HG03060 (cell line): ENCODE results near the gene ING4.

Experiments used
- ATAC-seq: cut with Tn5 transposase; IDR thresholded peaks from one replicate; pipeline ENCODE4 v1.9.1; 2021; ENCODE audit warnings: low read depth, moderate number of reproducible peaks; ENCODE audit not compliant: unreplicated experiment

The ING4 gene

DNA sequence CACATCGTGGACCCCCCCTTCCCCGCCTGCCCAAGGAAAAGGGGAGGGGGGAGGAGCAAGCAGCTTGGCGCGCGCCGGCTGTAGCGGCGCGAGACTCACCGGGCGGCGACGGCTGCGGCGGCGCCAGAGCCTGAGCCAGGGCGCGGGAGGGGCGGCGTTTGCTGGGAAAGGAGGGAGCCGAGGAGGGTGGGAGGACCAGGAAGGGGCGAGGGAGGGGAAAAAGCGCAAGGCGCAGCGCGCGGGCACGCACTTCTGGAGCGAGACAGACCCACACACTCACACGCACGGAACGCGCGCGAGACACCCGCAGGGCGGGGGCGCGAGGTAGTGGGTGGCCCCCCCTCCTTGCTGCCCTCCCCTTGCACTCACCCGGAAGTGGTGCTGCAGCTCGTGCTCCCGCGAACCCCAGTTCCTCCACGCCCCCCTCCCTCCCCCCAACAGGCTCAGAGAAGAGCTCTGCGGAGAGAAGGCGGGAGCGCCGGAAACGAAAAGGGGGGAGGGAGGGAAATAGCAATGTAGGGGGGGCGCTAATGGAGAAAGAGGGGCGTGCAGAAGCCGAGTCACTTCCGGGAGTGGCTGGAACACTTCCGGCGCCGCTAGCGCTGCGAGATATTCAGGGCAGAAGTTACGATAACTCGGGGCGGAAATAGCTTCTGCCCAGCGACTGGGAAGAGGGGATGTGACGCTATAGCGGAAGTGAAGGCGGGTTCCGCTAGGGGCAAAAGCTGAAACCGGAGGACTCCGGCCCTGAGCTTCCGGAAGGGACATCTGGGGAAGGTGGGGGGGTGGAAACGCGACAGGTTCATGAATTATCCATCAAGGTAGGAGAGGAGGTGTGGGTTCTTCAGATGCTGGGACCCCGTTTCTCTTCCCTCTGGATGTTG is 26.3 kb upstream of the ING4 start, which contains the start of gene ZNF384:
ZNF384 (minus strand) TSS at position 377 of the 884 bp plus-strand sequence. CDS start 9,855 bp downstream, outside the sequence.
- peak; percentile 70 for ATAC-seq

DNA sequence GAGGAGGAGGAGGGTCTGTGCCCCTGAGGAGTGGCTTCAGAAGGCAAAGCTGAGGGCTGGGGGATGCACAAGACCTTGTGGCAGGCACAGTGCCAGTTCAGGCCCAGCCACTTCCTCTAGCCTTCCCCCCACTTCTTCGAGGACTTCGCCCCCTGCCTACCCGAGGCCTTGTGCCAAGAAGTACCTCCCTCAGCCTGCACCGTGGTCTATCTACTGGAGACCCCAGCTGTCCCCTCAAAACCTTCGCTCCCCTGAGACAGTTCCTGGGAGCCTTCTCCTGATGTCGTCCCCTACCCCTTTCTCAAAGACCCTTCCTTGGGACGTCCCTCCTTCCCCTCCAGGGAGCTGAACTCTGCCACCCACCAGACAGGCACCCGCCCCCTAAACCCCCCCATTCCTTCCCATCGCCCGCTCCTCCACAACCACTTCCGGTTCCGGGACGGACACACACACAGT is 25.7 kb upstream of the ING4 start:
- peak; percentile 9 for ATAC-seq

DNA sequence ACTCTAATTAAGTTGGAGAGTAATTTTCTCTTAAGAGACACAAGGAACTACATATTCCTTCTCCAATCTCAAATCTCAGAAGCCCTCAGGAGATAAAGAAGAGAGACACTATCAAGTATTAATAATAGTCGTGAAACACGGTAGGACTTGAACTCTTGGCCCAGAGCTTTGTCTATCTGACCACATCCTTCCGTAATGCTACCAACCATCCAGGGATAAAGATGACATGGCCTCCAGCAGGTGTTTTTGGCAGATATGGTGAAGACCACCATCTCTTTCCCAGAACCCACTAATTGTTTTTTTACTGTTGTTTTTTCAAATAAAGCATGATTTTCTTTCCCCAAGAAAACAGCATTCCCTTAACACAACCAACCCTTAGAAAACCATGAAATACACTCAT is 22.9 kb upstream of the ING4 start:
- ATAC-seq: no peak

GRCh38 chr12:6684609-6685008 is 21.7 kb upstream of the ING4 start:
- no peak for ATAC-seq

DNA sequence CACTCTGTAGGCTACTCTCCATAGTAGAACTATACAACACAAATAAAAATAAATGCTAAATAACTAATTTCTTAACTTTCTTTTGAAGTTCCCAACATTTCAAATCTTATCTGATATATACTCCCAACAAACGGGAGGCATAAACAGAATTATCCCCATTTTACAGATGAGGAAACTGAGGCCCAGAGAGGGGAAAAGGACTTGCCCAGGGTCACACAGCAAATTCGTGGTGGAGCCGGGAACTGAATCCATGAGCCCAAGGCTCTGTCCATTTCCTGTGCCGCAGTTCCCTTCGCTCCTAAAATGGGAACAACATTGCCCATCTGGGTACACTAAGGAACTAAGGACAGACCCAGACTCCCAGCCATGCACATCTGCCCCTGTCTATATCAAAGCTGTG is 14.0 kb upstream of the ING4 start:
- ATAC-seq: no peak

- ATAC-seq: no peak
These were observed 9.2 kb upstream of the ING4 start for GRCh38 chr12:6672143-6672542.

- ATAC-seq: no peak
These were observed 4.8 kb upstream of the ING4 start for GRCh38 chr12:6667559-6668210.

DNA sequence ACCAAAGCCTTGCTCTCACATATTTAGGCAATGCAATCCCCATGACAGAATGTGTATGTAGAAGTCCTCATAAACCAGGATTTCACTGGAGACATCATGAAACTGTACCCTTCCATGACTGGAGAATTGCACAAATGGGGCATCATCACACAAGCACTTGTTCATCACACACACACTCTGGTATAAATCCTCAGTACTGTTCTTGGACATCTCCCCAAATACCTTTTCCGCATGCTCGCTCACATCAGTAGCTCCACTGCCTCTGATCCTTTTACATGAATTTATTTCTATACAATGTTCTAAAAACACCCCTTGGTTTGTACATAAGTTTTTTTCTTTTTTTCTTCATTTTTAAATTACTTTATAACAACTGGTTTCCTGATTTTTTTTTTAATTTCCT is 3.3 kb upstream of the ING4 start:
- no peak for ATAC-seq

DNA sequence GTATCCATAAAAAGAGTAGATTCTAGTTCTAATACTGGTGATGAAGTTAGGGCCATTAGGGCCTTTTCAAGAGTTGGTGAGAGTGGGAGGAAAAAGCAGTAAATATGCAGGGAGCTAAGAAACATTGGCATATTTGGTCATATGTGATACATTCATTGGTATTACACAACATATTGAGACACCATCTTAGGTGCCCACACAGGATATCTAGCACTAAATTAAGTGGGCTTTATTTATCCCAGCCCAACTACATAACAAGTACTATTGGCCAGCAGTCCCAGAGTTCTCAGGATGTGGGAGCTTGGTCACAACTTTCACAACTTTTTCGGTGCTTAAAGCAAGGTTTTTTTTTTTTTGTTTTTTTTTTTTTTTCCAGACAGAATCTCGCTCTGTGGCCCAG is 2.0 kb upstream of the ING4 start:
- ATAC-seq: no peak

- no peak for ATAC-seq
These were observed 365 bp downstream of the ING4 start for GRCh38 chr12:6662602-6662905.

DNA sequence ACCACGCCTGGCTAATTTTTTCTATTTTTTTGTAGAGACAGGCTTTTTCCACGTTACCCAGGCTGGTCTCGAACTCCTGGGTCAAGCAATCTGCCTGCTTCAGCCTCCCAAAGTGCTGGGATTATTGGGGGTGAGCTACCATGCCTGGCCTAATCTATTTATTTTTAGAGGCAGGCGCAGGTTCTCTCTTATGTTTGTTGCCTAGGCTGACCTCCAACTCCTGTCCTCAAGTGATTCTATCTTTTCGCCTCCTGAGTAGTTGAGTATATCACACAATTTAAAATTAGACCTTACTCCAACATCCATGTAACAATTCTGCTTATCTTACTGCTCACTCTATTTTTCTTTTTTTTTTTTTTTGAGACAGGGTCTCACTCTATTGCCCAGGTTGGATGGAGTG is 8.9 kb downstream of the ING4 start:
- no peak for ATAC-seq

DNA sequence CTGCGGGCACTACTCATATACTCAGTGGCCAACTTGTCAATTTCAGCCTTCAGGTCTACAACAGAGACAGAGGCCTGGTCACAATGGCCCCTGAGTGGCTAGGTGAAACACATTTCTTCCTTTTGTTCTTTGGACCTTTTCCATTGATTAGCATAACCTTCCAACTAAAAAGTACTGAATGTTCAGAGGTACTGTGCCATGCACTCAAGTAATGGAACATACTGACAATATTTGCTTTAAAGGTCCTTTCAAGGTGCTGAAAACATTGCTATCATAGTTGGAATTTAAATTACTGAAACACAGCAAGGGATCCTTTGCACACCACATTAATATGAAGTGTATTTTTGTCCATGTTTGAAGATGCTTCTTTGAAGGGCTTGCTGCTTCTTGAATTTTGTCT is 9.6 kb downstream of the ING4 start:
- ATAC-seq: no peak

DNA sequence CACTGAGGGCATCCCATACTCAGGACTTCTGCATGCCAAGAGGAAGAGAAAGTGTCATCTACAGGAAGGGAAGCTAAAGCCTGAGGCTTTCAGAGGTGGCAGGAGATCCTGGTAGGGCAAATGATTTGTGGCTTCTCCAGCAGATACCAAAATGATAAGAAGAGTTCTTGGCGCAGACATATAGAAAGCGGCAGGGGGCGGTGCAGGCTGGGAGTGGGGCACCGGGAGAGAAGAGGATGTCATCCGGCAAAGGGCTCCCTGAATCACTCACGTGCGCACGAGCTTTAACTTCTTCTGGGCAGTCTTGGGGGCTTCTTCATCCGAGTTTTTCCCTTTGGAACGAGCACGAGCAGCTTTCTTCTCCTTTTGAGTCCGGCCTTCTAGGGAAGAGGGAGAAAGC is 10.5 kb downstream of the ING4 start:
- no peak for ATAC-seq

DNA sequence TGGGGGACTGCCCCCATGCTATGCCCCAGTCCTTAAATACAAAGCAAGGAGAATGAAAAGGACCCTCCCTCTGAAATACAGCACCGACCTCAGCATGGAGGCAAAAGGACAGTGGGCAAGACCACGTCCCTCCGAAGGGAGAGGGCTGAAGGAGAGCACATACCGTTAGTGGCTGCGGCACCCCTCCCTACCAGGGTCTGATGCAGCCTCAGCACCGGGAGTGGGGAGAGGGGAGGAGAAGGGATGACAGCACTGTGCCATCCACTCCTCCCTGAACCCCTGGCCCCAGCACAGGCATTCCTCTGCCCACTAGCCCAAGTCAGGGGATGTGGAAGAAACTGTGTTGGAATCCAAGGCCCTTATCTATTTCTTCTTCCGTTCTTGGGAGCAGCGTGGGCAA is 12.1 kb downstream of the ING4 start:
- ATAC-seq: no peak

DNA sequence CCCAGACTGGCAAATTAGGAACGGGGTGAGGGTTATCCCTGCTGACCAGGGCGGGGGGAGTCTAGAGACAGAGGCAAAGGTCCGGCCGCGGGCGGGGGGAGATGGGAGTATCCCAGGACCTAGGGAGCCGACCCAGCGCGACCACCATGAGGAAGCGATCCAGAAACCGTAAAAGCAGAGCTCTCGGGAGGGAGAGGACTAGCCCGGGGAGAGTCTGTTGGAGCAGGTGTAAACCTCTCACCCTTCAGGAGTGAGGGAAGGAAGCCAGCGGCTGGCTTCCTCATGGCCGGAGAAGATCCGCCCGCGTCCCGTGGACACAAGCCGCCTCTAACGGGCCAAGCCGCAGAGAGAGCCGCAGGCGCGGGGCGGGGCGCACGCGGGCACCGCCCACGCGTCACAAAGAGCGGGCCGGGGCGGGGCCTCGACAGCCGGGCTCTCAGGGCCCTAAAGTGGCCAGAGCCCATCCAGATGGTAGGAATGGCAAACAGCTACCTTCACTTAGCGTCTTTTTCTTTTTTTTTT is 15.8 kb downstream of the ING4 start, which contains the start of gene ACRBP:
ACRBP (minus strand) TSS at position 350 of the 522 bp plus-strand sequence; CDS start at position 284, 66 bp downstream.
- ATAC-seq: no peak

DNA sequence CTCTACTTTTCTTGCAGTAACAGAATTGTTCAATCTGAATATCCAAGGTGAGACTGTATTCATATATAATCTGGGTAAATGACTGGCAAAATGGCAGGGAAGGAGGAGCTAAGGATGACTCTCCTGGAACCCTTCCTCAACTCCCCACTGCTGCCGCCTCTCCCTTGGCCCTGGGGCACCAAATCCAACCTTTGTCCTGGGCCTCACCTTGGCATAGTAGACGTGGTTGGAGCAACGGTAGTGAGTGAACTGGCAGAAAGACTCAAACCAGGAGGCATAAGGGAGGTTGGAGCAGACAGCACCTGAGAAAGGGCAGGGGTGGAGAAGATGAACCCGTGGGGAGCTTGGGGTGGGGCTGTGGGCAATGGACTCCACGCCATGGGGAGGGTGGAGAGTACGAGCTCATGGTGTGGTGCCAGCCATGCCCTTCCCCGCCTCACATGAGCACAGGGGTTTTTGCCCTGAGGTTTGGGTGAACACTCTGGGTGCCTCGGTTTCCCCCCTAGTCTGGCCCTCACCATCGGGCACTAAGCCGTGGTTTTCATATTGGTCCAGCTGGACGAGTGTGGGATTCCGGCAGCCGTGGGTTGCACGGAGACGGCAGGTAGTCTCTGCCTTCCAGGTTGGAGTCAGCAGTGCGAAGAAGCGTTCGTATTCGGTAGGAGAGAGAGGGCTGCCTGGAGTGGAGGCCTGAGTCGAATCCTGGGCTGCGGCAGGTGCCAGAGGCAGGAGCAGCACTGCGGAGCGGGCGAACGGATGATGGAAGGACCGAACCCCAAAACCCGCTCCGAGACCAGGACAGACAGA is 16.4 kb downstream of the ING4 start:
- no peak for ATAC-seq

DNA sequence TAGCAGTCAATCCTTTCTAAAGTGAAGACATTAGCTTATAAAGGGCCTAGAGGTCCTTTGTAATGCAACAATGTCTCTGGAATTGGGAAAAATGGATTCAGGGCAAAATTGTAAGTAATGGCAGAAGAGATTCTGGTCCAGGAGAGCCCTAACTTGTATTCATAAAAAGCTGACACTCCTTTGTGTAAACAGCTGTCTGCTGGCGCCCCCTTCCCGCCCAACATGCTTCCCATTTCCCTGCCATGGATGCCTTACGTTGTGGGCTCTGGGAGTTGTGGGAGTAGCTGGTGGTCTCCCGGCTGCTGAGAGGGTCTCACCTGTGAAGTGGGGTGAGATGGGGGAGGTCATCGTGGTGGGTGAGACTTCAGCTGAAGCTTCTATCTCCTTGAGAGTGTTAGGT is 18.0 kb downstream of the ING4 start:
- ATAC-seq: no peak

DNA sequence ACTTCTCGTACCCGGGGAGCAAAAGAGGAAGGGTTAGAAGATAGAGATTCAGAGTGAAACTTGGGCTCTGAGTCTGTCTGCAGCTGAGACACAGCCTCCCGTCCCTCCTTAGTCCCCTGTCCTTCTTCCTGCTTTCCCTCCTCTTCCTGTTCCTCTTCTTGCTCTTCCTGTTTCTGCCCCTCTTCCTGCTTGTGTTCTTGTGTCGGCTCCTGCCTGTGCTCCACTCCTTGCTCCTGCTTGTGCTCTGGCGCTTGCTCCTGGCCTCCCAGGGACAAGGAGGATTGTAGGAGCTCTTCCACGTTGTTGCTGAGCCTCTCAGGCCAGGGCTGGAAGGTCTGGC is 18.7 kb downstream of the ING4 start:
- no peak for ATAC-seq

DNA sequence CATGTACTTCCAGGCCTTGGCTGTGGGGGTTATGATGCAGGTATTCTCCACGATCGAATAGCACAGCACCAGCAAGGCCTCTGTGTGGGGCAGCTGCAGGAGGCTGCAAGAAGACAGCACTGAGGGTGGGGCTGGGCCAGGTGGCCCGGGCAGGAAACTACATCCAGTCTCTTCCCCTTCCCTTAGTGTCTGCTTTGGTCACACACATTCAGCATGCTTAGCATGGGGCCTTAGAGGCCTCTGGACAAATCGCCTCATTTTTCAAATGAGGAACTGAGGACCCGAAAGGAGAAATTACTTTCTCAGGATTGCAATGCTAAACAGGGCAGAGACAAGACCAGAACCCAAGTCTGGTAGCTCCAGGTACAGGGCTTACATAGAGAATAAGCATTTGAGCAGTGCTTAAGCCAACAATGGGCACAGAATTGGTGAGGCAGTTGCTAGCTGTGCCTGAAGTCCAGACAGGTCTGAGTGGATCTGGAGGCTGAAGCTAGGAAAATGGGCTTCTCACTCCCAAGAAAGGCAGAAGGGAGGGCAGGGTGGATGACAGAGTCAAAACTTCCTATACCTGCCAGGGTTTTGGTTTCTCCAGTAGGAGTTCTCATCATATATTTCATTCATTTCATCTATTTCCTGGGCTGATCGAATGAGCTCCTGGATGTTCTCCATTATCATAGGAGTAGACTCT is 19.2 kb downstream of the ING4 start:
- ATAC-seq: no peak

DNA sequence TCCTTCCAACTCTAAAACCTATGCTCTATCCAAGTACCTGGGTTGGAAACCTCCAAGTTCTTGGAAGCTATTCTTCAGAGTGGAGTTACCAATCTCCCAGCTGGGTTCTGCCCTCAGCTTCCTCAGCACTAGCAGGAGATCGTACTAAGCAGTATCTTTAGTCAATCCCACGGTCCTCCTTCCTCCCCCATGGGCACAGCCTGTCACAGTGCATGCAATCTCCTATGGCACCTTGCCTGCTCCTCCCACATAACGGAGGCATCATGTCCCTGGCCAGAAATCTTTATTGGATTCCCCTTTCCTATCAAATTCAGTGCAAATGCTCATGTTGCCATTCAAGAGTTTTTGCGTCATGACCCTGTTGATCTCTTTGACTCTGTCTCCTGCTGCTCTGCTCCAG is 21.8 kb downstream of the ING4 start:
- no peak for ATAC-seq
